Raji (cell line): ENCODE results near the gene SCN4B.

Experiments used
- POLR2A ChIP-seq: IDR thresholded peaks from 2 replicates; pipeline ENCODE4 v1.6.1; 2011; ENCODE audit warnings: low read depth, low read length, control low read depth; ENCODE audit not compliant: insufficient read depth

Gene SCN4B

DNA sequence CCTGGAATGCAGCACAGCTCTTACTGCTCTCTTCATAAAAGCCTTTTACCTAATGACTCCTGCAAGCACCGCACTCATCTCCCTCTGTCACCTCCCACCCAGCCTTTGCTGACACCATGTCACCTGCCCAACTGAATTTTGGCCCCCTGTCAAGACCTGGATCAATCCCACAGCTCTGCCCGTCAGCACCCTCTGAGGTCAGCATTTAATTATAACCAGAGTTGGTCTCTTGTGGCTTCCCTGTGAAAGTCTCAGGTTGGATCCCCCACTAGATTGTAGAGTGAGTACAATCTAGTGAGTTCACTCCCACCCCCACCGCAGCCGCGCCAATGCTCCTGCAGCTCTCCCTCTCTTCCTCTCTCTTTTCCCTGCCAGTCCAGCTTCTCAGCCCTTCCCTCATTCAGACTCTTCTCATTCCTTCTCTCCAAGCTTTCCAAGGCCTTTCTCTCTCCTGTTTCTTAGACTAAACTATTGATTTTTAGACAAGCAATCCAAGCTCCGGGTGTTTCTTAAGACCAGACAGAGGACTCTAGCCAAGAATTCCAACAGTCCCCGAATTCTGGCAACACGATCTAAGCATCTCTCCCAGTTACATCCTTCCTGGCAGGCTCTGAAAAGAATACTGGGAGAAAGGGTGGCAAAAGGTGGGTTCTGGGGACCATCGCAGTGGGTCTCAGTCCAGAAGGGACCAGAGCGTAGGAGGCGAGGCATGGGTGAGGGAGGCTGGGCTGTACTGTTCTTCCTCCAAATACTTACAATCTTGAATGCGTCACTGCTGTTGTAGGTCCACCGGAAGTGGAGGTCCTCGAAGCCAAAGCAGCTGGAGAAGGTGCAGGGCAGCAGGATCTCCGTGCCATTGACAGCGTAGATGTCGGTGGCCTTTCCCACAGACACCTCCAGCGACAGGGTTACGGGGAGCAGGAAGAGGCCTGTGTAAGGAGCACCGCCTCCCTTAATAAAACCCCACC lies 8.0 kb downstream of the SCN4B start:
- TF ChIP-seq POLR2A: no peak

GRCh38 chr11:118143661-118144185 lies 8.9 kb downstream of the SCN4B start:
- TF ChIP-seq POLR2A: no peak

DNA sequence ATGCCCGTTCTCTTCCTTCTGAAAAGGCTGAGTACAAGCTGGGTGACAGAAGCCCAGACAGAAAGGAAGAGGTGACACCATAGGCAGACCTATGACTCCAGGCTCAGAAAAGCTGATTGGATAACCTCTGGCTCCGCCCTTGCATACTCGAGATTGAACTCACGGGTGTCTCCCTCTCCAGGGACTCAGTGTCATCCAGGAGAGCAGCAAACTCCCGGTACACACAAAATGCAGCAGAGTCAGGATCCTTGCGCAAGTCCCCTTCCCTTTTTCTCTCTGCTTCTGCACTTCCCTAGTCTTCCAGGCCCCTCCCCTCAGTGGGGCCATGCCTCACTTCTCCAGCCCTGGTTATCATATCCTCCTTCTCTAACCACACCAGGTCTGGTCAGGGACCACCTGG lies 9.8 kb downstream of the SCN4B start:
- TF ChIP-seq POLR2A: no peak

GRCh38 chr11:118142081-118142480 lies 10.5 kb downstream of the SCN4B start:
- no peak for TF ChIP-seq POLR2A

DNA sequence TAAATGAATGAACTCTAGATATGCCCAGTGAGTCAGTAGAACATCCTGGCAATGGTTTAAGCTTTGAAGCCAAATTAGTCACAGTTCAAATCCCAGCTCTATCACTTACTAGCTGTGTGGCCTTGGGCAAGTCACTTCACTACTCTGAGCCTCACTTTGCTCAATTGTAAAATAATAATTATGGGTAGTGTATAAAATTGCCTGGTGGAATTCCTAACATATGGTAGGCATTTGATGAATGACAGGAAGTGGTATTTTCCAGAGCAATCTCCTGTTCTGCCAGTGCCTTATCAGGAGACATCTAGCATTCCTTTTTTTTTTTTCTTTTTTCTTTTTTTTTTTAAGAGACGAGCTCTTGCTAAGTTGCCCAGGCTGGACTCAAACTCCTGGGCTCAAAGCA lies 13.0 kb downstream of the SCN4B start:
- no peak for TF ChIP-seq POLR2A

GRCh38 chr11:118138839-118139420 lies 13.7 kb downstream of the SCN4B start:
- TF ChIP-seq POLR2A: no peak

DNA sequence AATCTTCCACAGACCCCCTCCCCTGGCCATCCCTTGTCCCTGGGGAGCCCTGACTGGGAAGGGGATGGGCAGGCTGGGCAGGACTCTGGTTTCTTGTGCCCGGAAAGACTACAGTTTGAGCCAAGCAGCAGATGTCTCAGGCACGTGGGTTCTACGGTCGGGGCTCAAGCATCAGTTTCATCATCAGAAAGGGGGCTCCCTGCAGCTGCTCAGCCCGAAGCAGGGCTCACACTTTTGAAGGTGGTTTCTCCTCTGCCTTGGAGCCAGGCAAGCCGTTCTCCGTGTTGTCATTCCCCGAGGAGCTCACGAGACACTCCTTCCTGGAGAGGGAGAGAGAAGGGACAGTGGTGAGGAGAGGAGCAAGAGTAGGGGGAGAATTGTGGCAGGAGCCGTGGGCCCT lies 15.8 kb downstream of the SCN4B start:
- TF ChIP-seq POLR2A: no peak

GRCh38 chr11:118136341-118136740 lies 16.3 kb downstream of the SCN4B start:
- no peak for TF ChIP-seq POLR2A

GRCh38 chr11:118135796-118136165 lies 16.8 kb downstream of the SCN4B start:
- no peak for TF ChIP-seq POLR2A

- TF ChIP-seq POLR2A: no peak
Observed at GRCh38 chr11:118135051-118135795, 17.4 kb downstream of the SCN4B start.

DNA sequence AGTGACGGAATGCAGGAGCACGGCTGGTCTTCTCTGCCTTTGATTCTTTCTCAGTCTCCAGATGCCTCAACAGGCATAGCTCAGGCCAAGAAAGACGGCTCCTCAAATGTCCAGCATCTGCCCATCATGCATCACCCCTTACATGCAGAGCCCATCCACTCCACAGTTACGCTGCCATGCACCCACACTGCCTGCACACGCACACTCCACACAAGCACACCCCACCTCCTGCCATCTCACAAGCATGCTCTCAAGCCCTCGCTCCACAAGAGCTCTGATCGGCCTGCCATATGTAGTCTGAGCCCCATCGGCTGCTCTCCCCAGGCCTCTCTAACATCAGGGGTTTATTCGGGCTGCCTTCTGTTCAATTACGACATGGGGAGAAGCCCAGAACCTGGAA lies 18.8 kb downstream of the SCN4B start:
- TF ChIP-seq POLR2A: no peak

GRCh38 chr11:118132385-118133151 lies 20.1 kb downstream of the SCN4B start:
- no peak for TF ChIP-seq POLR2A

GRCh38 chr11:118129471-118130172 lies 23.0 kb downstream of the SCN4B start:
- no peak for TF ChIP-seq POLR2A
